IMR-90 (cell line): ENCODE data around the gene ASAP2. TPM values are rescaled to one million over a fixed set of nuclear protein-coding genes. Genes with fewer than 3 reads are reported as not detected.

Source experiments
- ATAC-seq: fragments of 200-7000 bp; cut with Tn5 transposase; 2 replicates; pipeline ENCODE4 v1.9.1; 2020; ENCODE audit warnings: low read depth, mild to moderate bottlenecking, moderate library complexity
- BruUV-seq: library from RNA; stranded (reverse); fragments of 400-500 nt; replicated peaks from 2 replicates; lab custom pipeline; 2021; lab: Mats Ljungman, UMichigan
- CTCF ChIA-PET: fragments of 300-600 bp; formaldehyde crosslinking; extraction: SDS; loops from one replicate; lab custom pipeline; 2021; ENCODE audit warnings: antibody characterized with exemption; lab: Yijun Ruan, JAX
- POLR2A ChIA-PET: fragments of 300-600 bp; sonication (Branson Sonifier 250); formaldehyde crosslinking; loops from one replicate; lab custom pipeline; 2022; ENCODE audit warnings: antibody characterized with exemption; ENCODE audit not compliant: unreplicated experiment; lab: Charles Lee
- DNase-seq: peaks from one replicate; pipeline ENCODE4 v3.0.0; 2013
- H2AFZ ChIP-seq: replicated peaks from 2 replicates; pipeline ENCODE3; 2013; ENCODE audit warnings: low read length, mild to moderate bottlenecking; ENCODE audit not compliant: poor library complexity
- H2AK5ac ChIP-seq: 2 replicates; pipeline ENCODE4 v1.6.1; 2013; ENCODE audit warnings: low read depth, low read length, inconsistent platforms
- H2AK9ac ChIP-seq: replicated peaks from 2 replicates; pipeline ENCODE3; 2013; ENCODE audit warnings: mild to moderate bottlenecking, low read depth, low read length, moderate library complexity; ENCODE audit not compliant: poor library complexity
- H2BK120ac ChIP-seq: 2 replicates; pipeline ENCODE4 v1.6.1; 2013; ENCODE audit warnings: low read depth, low read length, inconsistent platforms
- H2BK15ac ChIP-seq: 3 replicates; pipeline ENCODE4 v1.6.1; 2013; ENCODE audit warnings: low read depth, low read length, inconsistent platforms
- H2BK20ac ChIP-seq: 2 replicates; pipeline ENCODE4 v1.6.1; 2013; ENCODE audit warnings: low read depth, mild to moderate bottlenecking, inconsistent platforms, low read length, moderate library complexity
- H2BK5ac ChIP-seq: 2 replicates; pipeline ENCODE4 v1.6.1; 2013; ENCODE audit warnings: mild to moderate bottlenecking, low read depth, low read length, inconsistent platforms; ENCODE audit not compliant: poor library complexity, severe bottlenecking
- H3K14ac ChIP-seq: replicated peaks from 2 replicates; pipeline ENCODE4 v1.6.1; 2013; ENCODE audit warnings: low read depth, low read length, inconsistent platforms
- H3K18ac ChIP-seq: 2 replicates; pipeline ENCODE4 v1.6.1; 2013; ENCODE audit warnings: low read depth, low read length, control low read depth
- H3K23ac ChIP-seq: 2 replicates; pipeline ENCODE4 v1.6.1; 2013; ENCODE audit warnings: low read depth, low read length, inconsistent platforms
- H3K27ac ChIP-seq: 2 replicates; pipeline ENCODE4 v1.5.1; 2013; ENCODE audit warnings: mild to moderate bottlenecking, control low read depth, low read length; ENCODE audit not compliant: insufficient read depth
- H3K27me3 ChIP-seq: 2 replicates; pipeline ENCODE4 v1.6.1; 2013; ENCODE audit warnings: low read length; ENCODE audit not compliant: control insufficient read depth, insufficient read depth
- H3K36me3 ChIP-seq: 2 replicates; pipeline ENCODE4 v1.6.1; 2013; ENCODE audit warnings: low read length, mixed read lengths; ENCODE audit not compliant: control insufficient read depth, insufficient read depth
- H3K4ac ChIP-seq: 2 replicates; pipeline ENCODE4 v1.6.1; 2013; ENCODE audit warnings: low read depth, low read length, inconsistent platforms
- H3K4me1 ChIP-seq: 2 replicates; pipeline ENCODE4 v1.6.1; 2013; ENCODE audit warnings: low read length, mixed read lengths; ENCODE audit not compliant: control insufficient read depth, insufficient read depth
- H3K4me2 ChIP-seq: 2 replicates; pipeline ENCODE4 v1.6.1; 2013; ENCODE audit warnings: low read depth, mild to moderate bottlenecking, control low read depth, low read length, moderate library complexity
- H3K4me3 ChIP-seq: 2 replicates; pipeline ENCODE4 v1.5.1; 2013; ENCODE audit warnings: low read depth, mild to moderate bottlenecking, control low read depth, low read length, moderate library complexity; ENCODE audit not compliant: insufficient read depth
- H3K56ac ChIP-seq: 2 replicates; pipeline ENCODE4 v1.6.1; 2013; ENCODE audit warnings: low read length, inconsistent platforms; ENCODE audit not compliant: insufficient read depth; ENCODE audit errors: extremely low read depth
- H3K79me1 ChIP-seq, 2 experiments: 2 replicates each; pipeline ENCODE4 v1.6.1; 2013; ENCODE audit warnings: low read length in 2 of 2, inconsistent platforms in 1 of 2, low read depth in 1 of 2
- H3K9ac ChIP-seq: 2 replicates; pipeline ENCODE4 v1.6.1; 2013; ENCODE audit warnings: low read depth, low read length, control low read depth
- H3K9me1 ChIP-seq: 2 replicates; pipeline ENCODE4 v1.6.1; 2013; ENCODE audit warnings: low read length, inconsistent platforms; ENCODE audit not compliant: insufficient read depth
- H3K9me3 ChIP-seq: 2 replicates; pipeline ENCODE4 v1.6.1; 2013; ENCODE audit warnings: low read length; ENCODE audit not compliant: control insufficient read depth, insufficient read depth
- H4K20me1 ChIP-seq: 2 replicates; pipeline ENCODE4 v1.6.1; 2013; ENCODE audit warnings: low read length, inconsistent platforms; ENCODE audit not compliant: insufficient read depth
- H4K5ac ChIP-seq: 2 replicates; pipeline ENCODE4 v1.6.1; 2013; ENCODE audit warnings: mild to moderate bottlenecking, low read depth, low read length, control low read depth
- H4K8ac ChIP-seq, 2 experiments: 2 replicates each; pipeline ENCODE4 v1.6.1; 2013; ENCODE audit warnings: low read depth in 2 of 2, low read length in 2 of 2, control low read depth in 1 of 2, inconsistent platforms in 1 of 2
- H4K91ac ChIP-seq: 2 replicates; pipeline ENCODE4 v1.6.1; 2013; ENCODE audit warnings: low read depth, low read length, inconsistent platforms; ENCODE audit not compliant: insufficient read depth
- BHLHE40 ChIP-seq: fragments of 150-350 bp; IDR thresholded peaks from 2 replicates; pipeline ENCODE4 v1.6.1; 2016; ENCODE audit warnings: mild to moderate bottlenecking, low read depth, low read length
- CEBPB ChIP-seq: IDR thresholded peaks from 2 replicates; pipeline ENCODE4 v1.6.1; 2012; ENCODE audit warnings: low read depth, low read length, improper control_type of control experiment
- CHD1 ChIP-seq: IDR thresholded peaks from 2 replicates; pipeline ENCODE4 v1.6.1; 2012; ENCODE audit warnings: low read depth, low read length, improper control_type of control experiment
- ELK1 ChIP-seq: fragments of 150-350 bp; IDR thresholded peaks from 2 replicates; pipeline ENCODE4 v1.6.1; 2016; ENCODE audit warnings: low read depth, mild to moderate bottlenecking, low read length, moderate library complexity, borderline replicate concordance
- MAFK ChIP-seq: IDR thresholded peaks from 2 replicates; pipeline ENCODE4 v1.6.1; 2012; ENCODE audit warnings: low read depth, low read length, improper control_type of control experiment
- MAZ ChIP-seq: IDR thresholded peaks from 2 replicates; pipeline ENCODE4 v1.6.1; 2012; ENCODE audit warnings: low read depth, mild to moderate bottlenecking, low read length, improper control_type of control experiment, moderate library complexity, borderline replicate concordance
- MXI1 ChIP-seq: IDR thresholded peaks from 2 replicates; pipeline ENCODE4 v1.6.1; 2012; ENCODE audit warnings: low read depth, mild to moderate bottlenecking, low read length, moderate library complexity, borderline replicate concordance
- NFE2L2 ChIP-seq: fragments of 150-350 bp; IDR thresholded peaks from 2 replicates; pipeline ENCODE4 v1.6.1; 2016; ENCODE audit warnings: low read depth, mild to moderate bottlenecking, low read length
- POLR2A ChIP-seq: IDR thresholded peaks from 2 replicates; pipeline ENCODE4 v1.6.1; 2012; ENCODE audit warnings: mild to moderate bottlenecking, low read depth, low read length
- RAD21 ChIP-seq: IDR thresholded peaks from 2 replicates; pipeline ENCODE4 v1.6.1; 2012; ENCODE audit warnings: low read length, improper control_type of control experiment
- RCOR1 ChIP-seq: IDR thresholded peaks from 2 replicates; pipeline ENCODE4 v1.6.1; 2012; ENCODE audit warnings: mild to moderate bottlenecking, low read length, improper control_type of control experiment; ENCODE audit not compliant: insufficient replicate concordance
- RFX5 ChIP-seq: IDR thresholded peaks from 2 replicates; pipeline ENCODE4 v1.8.0; 2012; ENCODE audit warnings: low read depth, mild to moderate bottlenecking, low read length, moderate library complexity
- SMC3 ChIP-seq: fragments of 150-350 bp; IDR thresholded peaks from 2 replicates; pipeline ENCODE4 v1.6.1; 2016; ENCODE audit warnings: low read depth, mild to moderate bottlenecking, antibody characterized with exemption, low read length, moderate library complexity
- USF2 ChIP-seq: fragments of 150-350 bp; IDR thresholded peaks from 2 replicates; pipeline ENCODE4 v1.6.1; 2017; ENCODE audit warnings: mild to moderate bottlenecking, antibody characterized with exemption, low read length, low read depth
- WGBS, 2 experiments: methylation state at CpG; one replicate each; pipeline versions ENCODE4 v1.1.5 to v1.1.7; 2013; ENCODE audit warnings: missing lambda C conversion rate in 2 of 2; ENCODE audit not compliant: insufficient read length in 1 of 2; ENCODE audit errors: extremely low coverage in 2 of 2; 5-methylcytosine and 5-hydroxymethylcytosine counted together
- dilution Hi-C: fragments of 300-500 bp; cut with HindIII; formaldehyde crosslinking; loops from one replicate; pipeline ENCODE4 v1.14.3; 2018; ENCODE audit warnings: low sequenced_read_pairs; ENCODE audit not compliant: unreplicated experiment
- in situ Hi-C: fragments of 300-500 bp; cut with MboI; formaldehyde crosslinking; loops from 3 replicates; pipeline ENCODE4 v1.14.3; 2019; ENCODE audit warnings: low sequenced_read_pairs, inconsistent platforms, mixed read lengths
- intact Hi-C: fragments of 100-400 bp; cut with micrococcal nuclease; formaldehyde crosslinking; loops from 2 replicates; pipeline ENCODE4 v1.10.0; 2022
- polyA plus RNA-seq, 3 experiments: library from polyadenylated mRNA; depleted of rRNA; stranded (reverse); fragments of >200 nt; gene quantifications; 2 replicates each; pipeline ENCODE4 v1.2.3, GENCODE V29; 2012; ENCODE audit warnings: low replicate concordance in 1 of 3
- total RNA-seq: library from RNA; depleted of rRNA; stranded (reverse); fragments of >200 nt; gene quantifications from 2 replicates; pipeline ENCODE4 v1.2.3, GENCODE V29; 2012
- TF ChIP-seq, protein P1 (sequence below): conservative IDR thresholded peaks from 2 replicates; pipeline ENCODE4 v1.5.1; 2012; ENCODE audit warnings: mild to moderate bottlenecking, low read depth, low read length, improper control_type of control experiment

ASAP2 gene
- total and polyA plus RNA-seq, 2 of the 4 experiments (the other 2 are of a cell fraction) = 19.7 to 28.1 TPM

DNA sequence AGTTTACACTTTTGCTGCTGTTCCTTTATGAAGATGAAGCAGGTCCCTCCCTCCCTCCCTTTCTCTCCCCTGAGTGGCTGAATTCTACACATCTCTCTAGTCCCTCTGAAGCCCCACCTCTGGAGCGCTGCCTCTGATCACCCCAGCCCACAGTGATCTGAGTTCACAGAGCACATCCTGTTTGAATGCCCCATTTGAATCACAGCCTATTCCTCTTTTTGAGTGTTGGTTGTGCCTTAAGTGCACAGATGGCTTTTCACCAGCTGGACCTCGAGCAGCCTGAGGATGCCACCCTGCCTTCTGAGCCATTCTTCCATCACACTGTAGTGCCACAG, 129.6 kb downstream of the ASAP2 start:
- CTCF ChIA-PET = interaction anchor here (1.1 kb wide), 1 partner anchor 35 kb away, joined by 3 read pairs; no protein-coding TSS in a partner anchor
- no peak overlapping the region for H2BK20ac ChIP-seq

More for the DNA sequence above, 129.6 kb downstream of the ASAP2 start:
- H3K56ac ChIP-seq = no peak overlapping the region
- peaks cover 23 to 67% of the 10 kb centered on the region in 2 experiments for H3K79me1 ChIP-seq
- intact Hi-C loops (no loop called here), dilution Hi-C loops (no loop called here), in situ Hi-C loops (loop anchor here (10.0 to 25.0 kb wide), 3 partner anchors 131 to 474 kb away; partner anchors contain the start of gene ASAP2)
- peak overlapping the region; percentile 3; the same call in 1 of the 2 replicates for H3K23ac ChIP-seq
- H2AK9ac ChIP-seq = no peak overlapping the region
- H3K36me3 ChIP-seq = peaks cover 18% of the 10 kb centered on the region
- H4K5ac ChIP-seq = peak overlapping the region; percentile 40
- H4K91ac ChIP-seq = no peak overlapping the region
- POLR2A ChIA-PET = no interaction called here
- H2AK5ac ChIP-seq = peak overlapping the region; percentile 69; the same call in 1 of the 2 replicates
- H3K4ac ChIP-seq = peak overlapping the region; percentile 13
- peak overlapping the region; percentile 0; the same call in 1 of the 3 replicates for H2BK15ac ChIP-seq
- H3K18ac ChIP-seq = peak overlapping the region; percentile 42
- no peak overlapping the region for H3K9ac ChIP-seq
- peak overlapping the region; percentile 13; the same call in 1 of the 2 replicates for H3K27ac ChIP-seq
- H3K4me3 ChIP-seq = no peak overlapping the region
- TF ChIP-seq MAFK = no peak
- no peak for TF ChIP-seq RCOR1
- TF ChIP-seq CEBPB = no peak
- TF ChIP-seq RFX5 = no peak
- no peak for TF ChIP-seq RAD21
- TF ChIP-seq MXI1 = no peak
- no peak for TF ChIP-seq SMC3
- no peak for TF ChIP-seq NFE2L2
- no peak for TF ChIP-seq POLR2A
- no peak for TF ChIP-seq ELK1
- TF ChIP-seq CHD1 = no peak
- no peak for TF ChIP-seq USF2
- no peak for TF ChIP-seq BHLHE40
- TF ChIP-seq, protein P1, sequence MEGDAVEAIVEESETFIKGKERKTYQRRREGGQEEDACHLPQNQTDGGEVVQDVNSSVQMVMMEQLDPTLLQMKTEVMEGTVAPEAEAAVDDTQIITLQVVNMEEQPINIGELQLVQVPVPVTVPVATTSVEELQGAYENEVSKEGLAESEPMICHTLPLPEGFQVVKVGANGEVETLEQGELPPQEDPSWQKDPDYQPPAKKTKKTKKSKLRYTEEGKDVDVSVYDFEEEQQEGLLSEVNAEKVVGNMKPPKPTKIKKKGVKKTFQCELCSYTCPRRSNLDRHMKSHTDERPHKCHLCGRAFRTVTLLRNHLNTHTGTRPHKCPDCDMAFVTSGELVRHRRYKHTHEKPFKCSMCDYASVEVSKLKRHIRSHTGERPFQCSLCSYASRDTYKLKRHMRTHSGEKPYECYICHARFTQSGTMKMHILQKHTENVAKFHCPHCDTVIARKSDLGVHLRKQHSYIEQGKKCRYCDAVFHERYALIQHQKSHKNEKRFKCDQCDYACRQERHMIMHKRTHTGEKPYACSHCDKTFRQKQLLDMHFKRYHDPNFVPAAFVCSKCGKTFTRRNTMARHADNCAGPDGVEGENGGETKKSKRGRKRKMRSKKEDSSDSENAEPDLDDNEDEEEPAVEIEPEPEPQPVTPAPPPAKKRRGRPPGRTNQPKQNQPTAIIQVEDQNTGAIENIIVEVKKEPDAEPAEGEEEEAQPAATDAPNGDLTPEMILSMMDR = no peak
- TF ChIP-seq MAZ = no peak
- no TSS peak for BruUV-seq
- no CpG with 5 or more reads among the region's 2 CpGs for WGBS, 2 experiments
- peaks cover 21% of the 10 kb centered on the region for H4K20me1 ChIP-seq
- H2BK120ac ChIP-seq = peak overlapping the region; percentile 14; the same call in 1 of the 2 replicates
- DNase-seq = peak; percentile 60
- no peaks in the 10 kb centered on the region for H3K9me3 ChIP-seq
- no peak overlapping the region for H4K8ac ChIP-seq
- no peaks in the 10 kb centered on the region for H3K27me3 ChIP-seq
- peaks cover 10% of the 10 kb centered on the region for H3K4me1 ChIP-seq
- 0 out of 2 replicates have a peak, but pooled peaks have one; percentile 10 for ATAC-seq
- peak overlapping the region; percentile 18; the same call in 1 of the 2 replicates for H3K4me2 ChIP-seq
- peaks cover 23% of the 10 kb centered on the region for H3K9me1 ChIP-seq
- H3K14ac ChIP-seq = peak overlapping the region; percentile 47
- peak overlapping the region; percentile 11 for H2AFZ ChIP-seq
- H2BK5ac ChIP-seq = peak overlapping the region; percentile 50
